Astrocyte of the cerebellum (primary cell): ENCODE results near the gene EYA4.

Source experiments
- DNase-seq: peaks from one replicate; pipeline ENCODE4 v3.0.0-alpha.2; 2011; ENCODE audit warnings: low read depth
- H3K4me3 ChIP-seq: 2 replicates; pipeline ENCODE4 v1.5.1; 2011; ENCODE audit warnings: mild to moderate bottlenecking, low read depth, low read length, moderate library complexity
- CTCF ChIP-seq: IDR thresholded peaks from 2 replicates; pipeline ENCODE4 v1.5.1; 2012; ENCODE audit warnings: low read length, low read depth, moderate library complexity, mild to moderate bottlenecking; ENCODE audit errors: missing control alignments
- in situ Hi-C: cut with HindIII; loops from 2 replicates; pipeline ENCODE4 v1.10.0; 2017; ENCODE audit warnings: low sequenced_read_pairs

EYA4 gene

GRCh38 chr6:133291671-133292070 lies 50.5 kb downstream of the EYA4 start:
- no peak for TF ChIP-seq CTCF
- DNase-seq, result no peak
- in situ Hi-C loops, result no loop called here
- no peak overlapping the region for H3K4me3 ChIP-seq

- no peak for DNase-seq
- TF ChIP-seq CTCF, result no peak
- in situ Hi-C loops, result no loop called here
- H3K4me3 ChIP-seq, result no peak overlapping the region
These were observed 56.5 kb downstream of the EYA4 start for GRCh38 chr6:133297657-133298056.

- DNase-seq, result no peak
- in situ Hi-C loops, result no loop called here
- TF ChIP-seq CTCF, result no peak
- no peak overlapping the region for H3K4me3 ChIP-seq
These were observed 57.2 kb downstream of the EYA4 start for GRCh38 chr6:133298335-133298734.

- no peak overlapping the region for H3K4me3 ChIP-seq
- no peak for DNase-seq
- in situ Hi-C loops, result no loop called here
- no peak for TF ChIP-seq CTCF
These were observed 57.6 kb downstream of the EYA4 start for GRCh38 chr6:133298801-133299200.

DNA sequence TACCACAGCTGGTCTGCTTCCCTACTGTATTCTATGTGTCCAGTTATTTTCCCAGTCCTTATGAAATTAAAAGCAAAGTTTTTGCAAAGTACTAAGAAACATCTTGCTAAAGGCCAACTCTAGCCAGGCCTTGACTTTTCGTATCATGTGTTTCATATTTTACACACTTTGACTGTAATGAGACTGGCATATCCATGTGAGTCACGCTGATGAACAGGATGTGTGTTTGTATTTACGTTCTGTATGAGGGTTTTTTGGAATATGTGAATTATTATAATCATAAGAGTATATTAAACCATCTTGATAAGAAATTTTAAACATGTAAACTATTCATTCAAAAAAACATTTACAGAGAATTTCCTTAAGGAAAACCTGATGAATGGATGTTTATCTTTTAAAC lies 59.7 kb downstream of the EYA4 start:
- TF ChIP-seq CTCF, result no peak
- in situ Hi-C loops, result no loop called here
- no peak overlapping the region for H3K4me3 ChIP-seq
- no peak for DNase-seq

DNA sequence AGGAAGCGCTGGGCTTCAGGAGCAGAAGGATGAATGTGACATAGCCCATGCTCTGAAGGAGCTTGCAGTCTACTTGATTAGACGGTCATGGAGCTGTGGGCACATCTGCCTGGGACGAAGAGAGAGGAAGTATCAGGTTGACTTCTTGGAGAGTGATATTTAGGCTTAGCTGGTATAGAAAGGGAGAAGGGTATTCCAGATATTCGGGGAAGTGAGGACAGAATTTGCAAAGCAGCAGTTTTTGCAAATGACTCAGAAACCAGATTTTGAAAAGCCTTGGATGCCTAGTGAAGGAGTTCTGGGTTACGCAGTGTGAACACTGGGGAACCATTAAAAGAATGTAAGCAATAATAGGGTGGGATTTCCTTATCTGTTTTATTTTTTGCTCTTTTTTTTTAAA lies 60.7 kb downstream of the EYA4 start:
- no peak for DNase-seq
- no peak for TF ChIP-seq CTCF
- no peak overlapping the region for H3K4me3 ChIP-seq
- in situ Hi-C loops, result no loop called here

DNA sequence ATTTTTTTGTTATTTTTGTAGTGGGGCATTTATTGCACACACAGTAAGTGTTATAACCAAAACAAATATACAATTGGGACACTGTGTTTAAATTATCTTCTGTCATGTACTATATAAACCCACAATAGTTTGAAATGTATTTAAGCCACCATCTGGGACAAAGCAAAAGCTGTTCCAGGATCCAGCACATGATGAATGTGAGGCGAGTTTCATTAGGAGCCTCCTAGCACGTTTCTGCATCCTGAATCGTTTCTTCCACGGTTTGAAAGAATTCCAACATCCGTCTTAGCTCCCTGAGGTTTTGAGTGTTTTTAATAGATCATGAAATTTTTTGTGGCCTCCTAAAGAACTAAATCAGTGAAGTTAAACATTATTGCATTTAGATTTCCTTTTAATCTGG lies 65.8 kb downstream of the EYA4 start:
- in situ Hi-C loops, result no loop called here

More for the DNA sequence above, 65.8 kb downstream of the EYA4 start:
- TF ChIP-seq CTCF, result no peak
- no peak for DNase-seq
- no peak overlapping the region for H3K4me3 ChIP-seq
